Middle frontal gyrus (tissue), 1 donor: ENCODE measurements around the gene RRH.
"Not testable (repeated sequence)": the region's sequence is repeated elsewhere in the genome, so short reads cannot be mapped to it uniquely, and the experiment has no call there.

Experiments
- DNase-seq: peaks from one replicate; pipeline ENCODE4 v3.0.0-alpha.2; 2015; ENCODE audit warnings: low spot score; ENCODE audit errors: extremely low spot score

RRH gene

GRCh38 chr4:109846395-109847098, 18.8 kb downstream of the RRH start:
- DNase-seq: no peak

- no peak for DNase-seq
These were observed 20.2 kb downstream of the RRH start, which contains the start of gene LRIT3 for GRCh38 chr4:109847896-109848442. Gene LRIT3, plus strand, starts transcription at chr4:109848107. Its CDS starts 95 bp downstream, at chr4:109848202.

GRCh38 chr4:109848501-109848900, 20.7 kb downstream of the RRH start:
- no peak for DNase-seq

- no peak for DNase-seq
These were observed 22.8 kb downstream of the RRH start for GRCh38 chr4:109850601-109851000.

GRCh38 chr4:109859426-109860300, 31.9 kb downstream of the RRH start:
- not testable (repeated sequence) for DNase-seq

- DNase-seq: no peak
These were observed 33.5 kb downstream of the RRH start for GRCh38 chr4:109861271-109861670.

- no peak for DNase-seq
These were observed 34.2 kb downstream of the RRH start for GRCh38 chr4:109861916-109862511.

- DNase-seq: no peak
These were observed 36.4 kb downstream of the RRH start for GRCh38 chr4:109864134-109864533.

- no peak for DNase-seq
These were observed 42.3 kb downstream of the RRH start for GRCh38 chr4:109870061-109870460.

GRCh38 chr4:109872065-109872464, 44.3 kb downstream of the RRH start:
- DNase-seq: no peak

GRCh38 chr4:109872950-109873656, 45.3 kb downstream of the RRH start:
- no peak for DNase-seq

GRCh38 chr4:109873791-109874514, 46.2 kb downstream of the RRH start:
- DNase-seq: no peak

- no peak for DNase-seq
These were observed 47.3 kb downstream of the RRH start for GRCh38 chr4:109875106-109875505.

GRCh38 chr4:109875553-109875952, 47.8 kb downstream of the RRH start:
- DNase-seq: not testable (repeated sequence)

GRCh38 chr4:109876634-109877265, 49.0 kb downstream of the RRH start:
- DNase-seq: no peak

- DNase-seq: no peak
These were observed 49.6 kb downstream of the RRH start for GRCh38 chr4:109877400-109877799.

- DNase-seq: no peak
These were observed 50.6 kb downstream of the RRH start for GRCh38 chr4:109878355-109878754.

- no peak for DNase-seq
These were observed 51.3 kb downstream of the RRH start for GRCh38 chr4:109879081-109879480.

GRCh38 chr4:109879636-109880314, 52.0 kb downstream of the RRH start:
- DNase-seq: no peak
